ENCODE results near the gene LCE1C.

- TF ChIP-seq, protein P1, sequence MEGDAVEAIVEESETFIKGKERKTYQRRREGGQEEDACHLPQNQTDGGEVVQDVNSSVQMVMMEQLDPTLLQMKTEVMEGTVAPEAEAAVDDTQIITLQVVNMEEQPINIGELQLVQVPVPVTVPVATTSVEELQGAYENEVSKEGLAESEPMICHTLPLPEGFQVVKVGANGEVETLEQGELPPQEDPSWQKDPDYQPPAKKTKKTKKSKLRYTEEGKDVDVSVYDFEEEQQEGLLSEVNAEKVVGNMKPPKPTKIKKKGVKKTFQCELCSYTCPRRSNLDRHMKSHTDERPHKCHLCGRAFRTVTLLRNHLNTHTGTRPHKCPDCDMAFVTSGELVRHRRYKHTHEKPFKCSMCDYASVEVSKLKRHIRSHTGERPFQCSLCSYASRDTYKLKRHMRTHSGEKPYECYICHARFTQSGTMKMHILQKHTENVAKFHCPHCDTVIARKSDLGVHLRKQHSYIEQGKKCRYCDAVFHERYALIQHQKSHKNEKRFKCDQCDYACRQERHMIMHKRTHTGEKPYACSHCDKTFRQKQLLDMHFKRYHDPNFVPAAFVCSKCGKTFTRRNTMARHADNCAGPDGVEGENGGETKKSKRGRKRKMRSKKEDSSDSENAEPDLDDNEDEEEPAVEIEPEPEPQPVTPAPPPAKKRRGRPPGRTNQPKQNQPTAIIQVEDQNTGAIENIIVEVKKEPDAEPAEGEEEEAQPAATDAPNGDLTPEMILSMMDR (conservative IDR thresholded peaks at IDR 0.05), result no peak
- no peak for TF ChIP-seq ZFX (IDR thresholded peaks at IDR 0.05)
These were observed 48.7 kb downstream of the LCE1C start, which contains the start of gene KPRP for GRCh38 chr1:152757747-152758146.

All from C4-2B (cell line).